ENCODE measurements around the gene DOCK2.

The DOCK2 gene

GRCh38 chr5:169874621-169875020 is 237.5 kb downstream of the DOCK2 start:
- DNase-seq = no peak

GRCh38 chr5:169875091-169875728 is 238.1 kb downstream of the DOCK2 start:
- DNase-seq = peak; percentile 4

GRCh38 chr5:169875731-169876130 is 238.7 kb downstream of the DOCK2 start:
- DNase-seq = no peak

GRCh38 chr5:169876386-169876785 is 239.3 kb downstream of the DOCK2 start:
- peak; percentile 37 for DNase-seq

GRCh38 chr5:169880012-169880663 is 243.1 kb downstream of the DOCK2 start:
- DNase-seq = no peak

GRCh38 chr5:169880785-169881184 is 243.7 kb downstream of the DOCK2 start:
- no peak for DNase-seq

- DNase-seq = no peak
Measured at GRCh38 chr5:169881702-169882303, 244.7 kb downstream of the DOCK2 start.

- DNase-seq = no peak
Measured at GRCh38 chr5:169886033-169886432, 249.0 kb downstream of the DOCK2 start.

- DNase-seq = no peak
Measured at GRCh38 chr5:169886677-169887076, 249.6 kb downstream of the DOCK2 start.

- no peak for DNase-seq
Measured at GRCh38 chr5:169889572-169889971, 252.5 kb downstream of the DOCK2 start.

GRCh38 chr5:169893010-169893409 is 255.9 kb downstream of the DOCK2 start:
- DNase-seq = peak; percentile 74

- peak; percentile 39 for DNase-seq
Measured at GRCh38 chr5:169893571-169893970, 256.5 kb downstream of the DOCK2 start.

GRCh38 chr5:169895926-169896325 is 258.9 kb downstream of the DOCK2 start:
- DNase-seq = no peak

- DNase-seq = no peak
Measured at GRCh38 chr5:169897481-169897880, 260.4 kb downstream of the DOCK2 start.

- no peak for DNase-seq
Measured at GRCh38 chr5:169901896-169902295, 264.8 kb downstream of the DOCK2 start.

GRCh38 chr5:169904059-169904458 is 267.0 kb downstream of the DOCK2 start:
- DNase-seq = no peak

GRCh38 chr5:169904508-169904907 is 267.4 kb downstream of the DOCK2 start:
- no peak for DNase-seq

- DNase-seq = no peak
Measured at GRCh38 chr5:169905017-169905416, 267.9 kb downstream of the DOCK2 start.

- DNase-seq = peak; percentile 19
Measured at GRCh38 chr5:169906745-169907649, 269.9 kb downstream of the DOCK2 start.

GRCh38 chr5:169908864-169909263 is 271.8 kb downstream of the DOCK2 start:
- no peak for DNase-seq

GRCh38 chr5:169909945-169910344 is 272.9 kb downstream of the DOCK2 start:
- DNase-seq = no peak

GRCh38 chr5:169910393-169910792 is 273.3 kb downstream of the DOCK2 start:
- no peak for DNase-seq

All from EL (cell line).